Activated CD8-positive, alpha-beta memory T cell treated with anti-CD3 and anti-CD28 coated beads, Interleukin-2, amount 50 U/mL, for 48 hours (primary cell): ENCODE data around the gene IQCM.
"Not testable (repeated sequence)": the region's sequence is repeated elsewhere in the genome, so short reads cannot be mapped to it uniquely, and the experiment has no call there.

ENCODE experiments used
- DNase-seq: peaks from one replicate; pipeline ENCODE4 v3.0.0-alpha.2; 2020

The IQCM gene

DNA sequence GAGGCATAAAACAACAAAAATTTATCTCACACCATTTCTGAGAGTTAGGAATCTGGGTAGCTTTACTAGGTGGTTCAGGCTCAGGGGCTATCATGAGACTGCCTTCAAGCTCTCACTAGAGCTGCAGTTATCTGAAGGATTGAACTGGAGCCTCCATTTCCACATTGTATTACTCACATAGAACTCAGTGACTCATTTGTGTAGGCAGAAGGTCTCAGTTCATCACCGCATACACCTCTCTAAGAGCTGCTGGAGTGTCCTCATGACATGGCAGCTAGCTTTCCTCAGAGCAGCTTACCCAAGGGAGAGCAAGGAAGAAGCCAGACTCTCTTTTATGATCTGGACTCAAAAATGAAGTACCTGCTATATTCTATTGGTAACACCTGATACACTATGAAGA is 389.2 kb downstream of the IQCM start:
- no peak for DNase-seq

DNA sequence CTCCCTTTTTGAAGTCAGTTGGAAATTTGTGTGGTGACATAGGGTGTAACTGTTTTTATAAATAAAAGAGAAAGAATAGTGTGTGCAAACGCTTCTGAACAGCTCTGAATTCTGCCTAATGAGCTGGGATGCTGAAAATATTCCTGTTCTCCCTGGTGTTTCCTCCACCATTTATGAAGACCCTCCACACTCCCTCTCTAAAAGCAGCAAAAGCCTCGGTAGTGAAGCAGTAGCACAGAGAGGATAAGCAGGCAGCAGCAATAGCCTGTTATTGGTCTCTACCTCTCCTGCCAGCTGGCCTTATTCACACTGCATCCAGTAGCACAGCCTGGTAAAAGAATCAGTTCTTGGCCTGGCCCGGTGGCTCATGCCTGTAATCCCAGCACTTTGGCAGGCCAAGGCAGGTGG is 406.1 kb downstream of the IQCM start:
- no peak for DNase-seq

DNA sequence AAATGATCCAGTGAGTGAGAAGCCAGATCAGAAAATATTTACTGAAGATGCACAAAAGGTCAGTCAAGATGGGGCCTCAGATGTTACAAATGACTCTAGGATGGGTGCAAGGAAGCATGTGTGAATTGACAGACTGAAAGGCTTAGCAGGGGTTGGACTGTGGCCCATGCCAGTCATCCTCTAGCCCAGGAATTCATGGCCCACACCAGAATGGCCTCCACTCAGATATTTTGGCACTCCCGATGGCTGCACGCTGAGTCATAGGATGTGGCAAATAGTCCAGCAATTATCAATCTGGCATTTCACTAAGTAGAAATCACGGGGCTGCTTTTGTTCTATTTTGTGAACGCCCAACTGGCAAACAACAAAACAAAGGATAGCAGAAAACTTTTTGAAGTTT is 406.5 kb downstream of the IQCM start:
- DNase-seq = no peak

DNA sequence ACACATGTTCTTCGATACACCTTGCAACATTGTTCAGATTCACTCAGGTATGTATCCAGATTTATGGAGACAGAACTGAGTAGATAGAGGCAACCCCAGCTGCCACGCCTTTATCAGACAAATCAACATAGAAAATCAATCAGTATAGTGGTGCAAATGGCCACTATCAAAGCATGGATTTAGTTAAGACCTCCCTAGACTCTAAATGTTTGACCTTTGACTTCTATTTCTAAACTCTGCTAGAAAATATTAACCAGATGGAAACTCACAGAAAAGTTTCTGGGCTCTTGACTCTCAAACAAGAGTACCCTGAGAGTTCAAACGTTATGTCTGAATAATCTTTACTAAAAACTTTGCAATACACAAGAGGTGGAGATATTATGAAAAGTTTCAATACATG is 411.5 kb downstream of the IQCM start:
- no peak for DNase-seq

DNA sequence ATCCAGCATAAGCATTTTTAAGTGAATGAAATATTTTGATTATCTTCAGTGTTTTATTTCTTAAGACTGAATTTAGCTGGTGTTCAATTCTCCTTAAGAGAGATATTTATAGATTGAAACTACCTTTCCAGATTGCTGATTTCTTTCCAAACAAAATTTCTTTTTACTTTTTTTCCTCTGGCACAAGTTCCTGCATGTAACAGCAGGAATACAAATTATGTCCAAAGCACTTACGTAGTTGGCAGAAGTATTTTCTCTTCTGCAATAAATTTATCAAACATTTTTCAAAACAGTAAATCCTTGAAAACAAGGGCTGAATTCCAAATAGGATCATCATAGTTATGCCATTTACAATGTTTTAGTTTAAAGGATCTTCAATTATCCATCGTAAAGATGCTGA is 412.6 kb downstream of the IQCM start:
- no peak for DNase-seq

DNA sequence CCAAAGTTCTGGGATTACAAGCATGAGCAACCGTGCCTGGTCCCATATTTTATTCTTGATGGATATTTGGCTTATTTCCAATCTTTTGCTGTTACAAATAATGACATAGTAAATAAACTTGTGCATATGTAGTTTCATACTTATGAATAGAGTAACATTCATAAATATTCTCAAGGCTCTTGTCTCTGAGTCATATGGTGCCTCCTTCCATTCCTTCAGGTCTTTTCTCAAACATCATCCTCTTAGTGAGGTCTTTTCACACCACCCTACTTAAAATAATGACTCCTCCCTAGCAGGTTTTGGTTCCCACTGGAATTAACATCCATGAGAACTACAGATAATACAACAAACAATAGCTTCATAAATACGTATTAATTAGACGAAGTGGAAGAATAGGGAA is 416.6 kb downstream of the IQCM start:
- DNase-seq = no peak

DNA sequence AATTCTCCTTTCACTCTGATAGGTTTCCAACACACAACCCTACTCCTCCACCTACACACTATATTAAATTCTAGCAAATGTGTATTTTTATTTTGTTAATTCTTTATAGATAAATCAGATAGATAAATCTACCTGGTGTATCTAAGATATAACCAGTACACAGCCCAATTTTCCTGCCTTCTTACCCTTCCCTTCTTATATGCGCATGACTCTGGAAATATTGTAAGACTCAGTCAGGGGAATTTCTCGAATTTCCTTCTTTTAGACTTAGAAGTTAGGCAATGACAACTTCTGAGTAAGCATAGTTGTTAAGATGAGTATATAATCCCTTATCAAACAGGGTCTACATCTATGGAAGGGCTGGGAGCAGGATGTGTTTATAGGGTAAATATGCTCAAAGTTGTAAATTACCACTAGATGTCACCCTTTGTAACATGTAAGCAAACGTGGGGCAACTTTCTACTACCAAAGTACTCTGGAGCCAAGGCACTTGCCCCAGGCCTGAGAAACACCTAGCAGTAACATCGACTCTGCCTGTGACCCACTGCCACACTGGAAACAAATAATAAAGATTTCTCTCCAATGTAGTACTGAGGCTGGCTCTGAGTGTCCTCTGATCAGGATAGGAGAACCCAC is 444.7 kb downstream of the IQCM start:
- DNase-seq = no peak

DNA sequence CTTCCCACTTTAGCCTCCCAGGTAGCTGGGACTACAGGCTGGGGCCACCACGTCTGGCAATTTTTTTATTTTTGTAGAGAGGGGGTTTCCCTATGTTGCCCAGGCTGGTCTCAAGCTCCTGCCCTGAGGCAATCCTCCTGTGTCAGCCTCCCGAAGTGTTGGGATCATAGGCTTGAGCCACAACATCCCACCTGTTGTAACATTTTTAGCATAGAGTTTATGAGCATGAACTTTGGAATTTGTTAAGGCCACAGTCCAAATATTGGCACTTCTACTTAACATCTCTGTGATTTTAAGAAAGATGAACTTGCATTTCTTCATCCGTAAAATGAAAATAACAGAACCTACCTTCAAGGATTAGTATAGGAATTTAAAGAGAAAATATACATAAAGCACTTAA is 445.6 kb downstream of the IQCM start:
- no peak for DNase-seq

DNA sequence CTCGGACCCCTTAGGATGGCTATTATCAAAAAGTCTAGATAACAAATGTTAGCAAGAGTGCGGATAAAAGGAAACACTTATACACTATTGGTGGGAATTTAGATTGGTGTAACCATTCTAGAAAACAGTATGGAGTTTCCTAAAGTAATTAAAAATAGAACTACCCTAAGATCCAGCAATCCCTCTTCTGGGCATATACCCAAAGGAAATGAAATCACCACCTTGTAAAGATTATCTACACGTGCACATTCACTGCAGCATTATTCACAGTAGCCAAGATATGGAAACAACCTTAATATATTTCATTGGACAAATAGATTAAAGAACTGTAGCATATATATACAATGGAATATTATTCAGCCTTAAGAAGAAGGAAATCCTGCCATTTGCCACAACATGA is 462.4 kb downstream of the IQCM start:
- no peak for DNase-seq

DNA sequence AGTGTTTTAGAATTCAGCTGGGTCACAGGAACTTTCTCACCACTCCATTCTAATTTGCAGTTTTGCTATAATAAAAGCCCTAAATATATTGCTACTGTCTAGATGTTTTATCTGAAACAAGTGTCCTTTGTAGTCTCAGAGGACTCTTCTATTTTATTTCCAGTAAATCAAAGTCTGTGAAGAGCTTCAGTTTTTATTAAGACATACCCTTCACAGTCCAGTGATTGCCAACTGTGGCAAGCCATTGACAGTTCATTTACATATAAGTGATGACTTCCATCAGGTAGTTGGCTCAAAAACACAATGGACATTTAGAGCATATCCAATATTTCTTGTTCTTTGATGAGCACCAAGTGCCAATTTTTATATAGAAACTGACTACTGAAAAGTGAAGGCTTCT is 466.1 kb downstream of the IQCM start:
- DNase-seq = no peak

DNA sequence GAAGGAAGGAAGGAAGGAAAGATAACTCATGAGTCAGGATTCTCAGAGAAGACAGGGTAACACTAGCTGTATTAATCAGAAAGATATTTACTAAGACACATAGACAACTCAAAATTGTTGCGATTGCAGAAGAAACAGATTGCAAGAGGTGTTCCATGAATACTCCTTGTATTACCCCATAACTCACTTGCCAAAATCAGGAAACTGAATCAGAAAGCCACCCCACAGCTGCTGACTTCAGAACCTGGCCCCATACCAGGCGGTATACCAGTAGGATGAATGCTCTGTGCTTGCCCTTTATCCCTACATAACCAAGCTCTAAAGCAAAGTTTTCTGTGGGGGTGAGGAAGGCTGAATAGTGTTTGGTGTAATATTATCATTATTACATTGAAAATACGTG is 468.5 kb downstream of the IQCM start:
- DNase-seq = no peak

DNA sequence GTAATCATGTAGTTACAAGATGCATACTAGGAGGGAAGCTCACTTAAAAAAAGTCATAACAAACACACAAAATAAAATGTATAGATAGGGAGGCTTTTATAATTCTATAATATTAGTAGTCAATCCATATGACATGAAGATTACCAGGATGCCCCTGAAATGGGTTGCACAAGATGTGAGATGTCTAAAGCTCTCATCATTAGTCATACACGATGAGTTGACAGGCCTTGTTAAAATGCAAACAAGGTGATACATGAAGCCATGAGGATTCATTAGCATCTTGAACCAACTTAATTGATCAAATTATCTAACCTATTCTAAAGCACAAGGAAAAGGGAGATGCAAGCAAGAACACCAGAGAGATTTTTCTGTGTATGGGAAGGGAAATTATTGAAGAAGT is 470.2 kb downstream of the IQCM start:
- DNase-seq = no peak

DNA sequence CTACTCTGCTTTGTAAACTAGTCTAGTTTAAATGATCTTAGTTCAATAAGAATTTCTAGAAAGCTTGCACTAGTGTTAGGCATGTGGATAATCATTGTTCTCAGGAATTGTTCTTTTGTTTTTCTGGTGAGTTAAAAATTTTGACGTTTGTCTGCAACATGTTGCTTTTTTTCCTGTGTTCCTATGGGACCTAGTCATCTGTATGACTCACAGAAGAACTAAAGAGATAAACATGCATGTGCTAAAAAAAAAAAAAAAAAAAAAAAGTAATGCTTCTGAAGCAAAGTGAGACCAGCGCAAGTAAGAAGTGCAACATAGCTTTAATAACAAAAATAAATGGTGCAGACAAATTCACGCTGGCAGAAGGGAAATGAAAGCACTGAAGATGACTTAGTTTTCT is 471.2 kb downstream of the IQCM start:
- no peak for DNase-seq

DNA sequence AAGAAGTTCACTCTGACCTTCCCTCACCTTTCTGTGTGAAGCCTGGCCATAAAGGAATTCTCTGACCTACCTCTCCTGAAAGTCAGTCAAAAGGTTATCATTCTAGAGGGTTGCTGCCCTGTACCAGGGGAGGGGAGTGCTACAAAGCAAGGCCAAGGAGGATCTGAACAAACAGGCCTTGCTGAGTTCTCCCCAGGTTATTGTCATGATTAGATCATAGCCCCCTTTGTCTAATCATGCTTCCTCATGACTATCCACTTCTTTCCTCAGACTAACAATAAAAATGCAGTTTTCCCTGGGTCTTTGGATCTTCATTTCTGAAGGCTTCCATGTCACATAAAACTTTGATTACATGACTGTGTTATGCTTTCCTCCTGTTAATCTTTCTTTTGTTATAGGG is 472.0 kb downstream of the IQCM start:
- DNase-seq = no peak

DNA sequence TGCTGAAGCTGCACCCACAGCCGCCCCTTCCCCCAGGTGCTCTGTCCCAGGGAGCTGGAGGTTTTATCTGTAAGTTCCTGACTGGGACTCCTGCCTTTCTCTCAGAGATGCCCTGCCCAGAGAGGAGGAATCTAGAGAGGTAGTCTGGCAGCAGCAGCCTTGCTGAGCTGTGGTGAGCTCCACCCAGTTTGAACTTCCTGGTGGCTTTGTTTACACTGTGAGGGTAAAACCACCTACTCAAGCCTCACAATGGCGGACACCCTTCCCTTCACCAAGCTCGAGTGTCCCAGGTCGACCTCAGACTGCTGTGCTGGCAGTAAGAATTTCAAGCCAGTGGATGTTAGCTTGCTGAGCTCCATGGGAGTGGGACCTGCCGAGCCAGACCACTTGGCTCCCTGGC is 474.5 kb downstream of the IQCM start:
- DNase-seq = not testable (repeated sequence)

DNA sequence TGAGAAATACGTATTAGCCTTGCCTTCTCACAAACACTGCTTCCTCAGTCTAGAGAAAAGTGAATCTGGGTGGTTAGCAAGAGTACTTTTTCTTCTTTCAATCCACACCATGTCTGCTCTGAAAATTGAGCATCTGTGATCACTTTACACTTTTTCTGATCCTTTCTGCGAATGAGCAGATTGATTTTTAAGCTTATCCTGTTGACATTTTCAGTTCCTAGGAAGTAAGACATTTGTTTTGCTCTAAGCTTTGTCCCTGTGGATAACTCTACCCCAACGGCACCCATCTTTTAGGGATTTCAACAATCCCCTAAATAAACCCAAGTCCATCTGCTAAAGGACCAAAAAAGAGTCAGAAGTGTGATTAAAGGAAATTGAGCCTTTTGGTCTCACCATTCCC is 487.5 kb downstream of the IQCM start:
- DNase-seq = no peak

DNA sequence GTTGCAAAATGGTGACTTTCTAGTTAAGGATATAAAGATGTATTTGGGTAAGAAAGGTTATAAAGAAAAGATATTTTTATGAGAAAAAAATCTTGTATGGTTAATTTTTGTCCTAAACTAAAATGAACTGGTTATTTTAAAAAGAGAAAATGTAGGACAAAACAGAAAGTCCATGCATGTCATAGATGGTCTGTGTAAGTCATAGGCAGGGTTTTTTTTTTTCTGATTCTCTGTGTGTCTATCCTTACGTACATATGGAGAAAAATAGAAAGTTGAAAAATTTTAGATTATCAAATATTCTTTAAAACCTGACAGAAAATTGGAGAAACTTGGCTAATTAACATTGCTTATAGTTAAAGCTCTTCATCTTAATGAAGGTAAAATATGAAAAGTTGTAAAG is 493.4 kb downstream of the IQCM start:
- no peak for DNase-seq

DNA sequence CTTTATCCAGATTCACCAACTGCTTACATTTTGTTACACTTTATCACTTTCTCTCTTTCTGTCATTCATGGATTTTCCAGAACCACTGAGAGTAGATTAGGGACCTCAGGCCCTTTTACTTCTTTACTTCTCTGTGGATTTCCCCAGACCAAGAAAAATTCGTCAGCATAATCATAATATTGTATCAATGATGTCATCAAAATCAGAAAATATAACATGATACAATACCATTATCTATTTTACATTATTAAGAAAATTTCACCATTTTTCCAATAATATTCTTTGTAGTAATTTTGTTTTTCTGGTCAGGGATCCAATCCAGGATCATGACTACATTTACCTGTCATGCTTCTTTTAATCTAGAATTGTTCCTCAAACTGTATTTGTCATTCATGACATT is 494.2 kb downstream of the IQCM start:
- no peak for DNase-seq

DNA sequence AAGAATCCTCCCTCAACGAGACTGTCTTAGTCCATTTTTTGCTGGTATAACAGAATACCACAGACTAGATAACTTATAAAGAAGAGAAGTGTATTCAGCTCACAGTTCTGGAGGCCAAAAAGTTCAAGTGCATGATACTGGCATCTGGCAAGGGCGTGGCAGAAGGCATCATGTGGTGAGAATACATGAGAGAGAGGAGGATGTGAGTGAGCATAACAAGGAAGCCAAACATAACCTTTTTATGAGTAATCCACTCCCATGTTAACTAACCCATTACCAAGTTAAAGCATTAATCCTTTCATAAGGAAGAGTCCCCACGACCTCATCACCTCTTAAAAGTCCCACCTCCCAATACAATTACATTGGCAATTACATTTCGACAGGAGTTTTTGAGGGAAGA is 504.6 kb downstream of the IQCM start:
- no peak for DNase-seq

DNA sequence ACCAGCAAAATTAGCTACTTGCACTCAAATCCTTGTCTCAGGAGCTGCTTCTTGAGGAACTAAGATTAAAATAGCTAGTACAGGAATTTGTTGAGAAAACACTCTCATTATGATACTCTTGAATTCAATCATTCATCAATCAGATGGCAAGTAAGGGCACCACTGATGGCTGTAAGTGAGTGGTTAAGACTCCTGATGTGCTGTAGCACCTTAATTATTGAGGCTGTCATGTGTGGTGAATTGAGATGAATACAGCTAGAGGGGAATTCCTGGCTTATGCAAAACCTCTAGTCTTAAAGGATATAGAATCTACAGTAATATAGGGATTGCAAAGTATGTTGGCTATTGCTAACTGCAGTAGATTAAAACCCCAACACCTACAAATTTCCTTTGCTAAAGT is 509.1 kb downstream of the IQCM start:
- DNase-seq = no peak
